Activated CD8-positive, alpha-beta T cell treated with anti-CD3 and anti-CD28 coated beads for 36 hours (primary cell): ENCODE measurements around the gene ERBB3. TPM values are rescaled to one million over a fixed set of nuclear protein-coding genes. Genes with fewer than 3 reads are reported as not detected.
"Not testable (repeated sequence)": the region's sequence is repeated elsewhere in the genome, so short reads cannot be mapped to it uniquely, and the experiment has no call there.

Experiments
- ATAC-seq: fragments of 200-7000 bp; cut with Tn5 transposase; one replicate; pipeline ENCODE4 v1.10.0; 2021; ENCODE audit warnings: mild to moderate bottlenecking, moderate library complexity
- CTCF ChIA-PET: fragments of 350-600 bp; sonication (Branson Sonifier 250); formaldehyde crosslinking; loops from one replicate; lab custom pipeline; 2021; ENCODE audit warnings: antibody characterized with exemption; lab: Charles Lee
- POLR2A ChIA-PET: fragments of 350-600 bp; sonication (Branson Sonifier 250); formaldehyde crosslinking; loops from one replicate; lab custom pipeline; 2021; ENCODE audit warnings: antibody characterized with exemption; lab: Charles Lee
- DNase-seq: peaks from one replicate; pipeline ENCODE4 v3.0.0-alpha.2; 2020
- H3K27ac Mint-ChIP-seq: one replicate; pipeline ENCODE4 v1.8.0; 2021; ENCODE audit warnings: mild to moderate bottlenecking, mixed read lengths
- H3K27me3 Mint-ChIP-seq: one replicate; pipeline ENCODE4 v1.8.0; 2021; ENCODE audit warnings: mixed read lengths
- H3K36me3 Mint-ChIP-seq: one replicate; pipeline ENCODE4 v1.8.0; 2021; ENCODE audit warnings: low read depth, mixed read lengths
- H3K4me1 Mint-ChIP-seq: one replicate; pipeline ENCODE4 v1.8.0; 2021; ENCODE audit warnings: low read depth, mixed read lengths
- H3K4me3 Mint-ChIP-seq: one replicate; pipeline ENCODE4 v1.8.0; 2021; ENCODE audit warnings: mild to moderate bottlenecking, moderate library complexity, mixed read lengths
- H3K9me3 Mint-ChIP-seq: one replicate; pipeline ENCODE4 v1.8.0; 2021; ENCODE audit warnings: mixed read lengths
- intact Hi-C: fragments of 100-400 bp; cut with micrococcal nuclease; formaldehyde crosslinking; loops from one replicate; pipeline ENCODE4 v1.10.0; 2022
- total RNA-seq, 2 experiments: library from RNA; stranded (reverse); gene quantifications; one replicate each; pipeline ENCODE4 v1.2.3, GENCODE V29; 2021
- TF ChIP-seq, protein P1 (sequence below): fragments of 200-600 bp; IDR thresholded peaks from one replicate; pipeline ENCODE4 v1.8.0; 2022; ENCODE audit warnings: antibody characterized with exemption, mild to moderate bottlenecking

The ERBB3 gene
- total RNA-seq, 2 experiments from 2014 or later, result 0.98 to 0.99 TPM

DNA sequence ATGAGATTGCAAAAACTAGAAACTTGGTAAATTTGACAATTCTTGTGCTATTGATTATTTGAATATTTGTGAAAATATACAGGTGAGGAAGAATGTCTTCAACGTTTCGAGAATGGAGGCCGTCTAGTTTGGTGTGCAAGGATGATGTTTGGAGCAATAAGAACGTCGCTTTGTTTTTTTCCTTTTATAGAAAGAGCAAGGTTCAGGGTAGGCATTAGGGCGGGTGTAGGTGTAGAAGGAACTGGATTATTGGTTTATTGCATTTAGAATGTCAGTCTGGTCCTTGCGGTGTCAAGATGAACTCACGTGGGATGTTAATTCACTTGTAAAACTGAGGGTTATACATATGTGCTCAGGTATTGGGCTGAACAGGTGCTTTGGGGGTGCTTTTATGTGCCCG is 37.1 kb upstream of the ERBB3 start:
- TF ChIP-seq, protein P1, sequence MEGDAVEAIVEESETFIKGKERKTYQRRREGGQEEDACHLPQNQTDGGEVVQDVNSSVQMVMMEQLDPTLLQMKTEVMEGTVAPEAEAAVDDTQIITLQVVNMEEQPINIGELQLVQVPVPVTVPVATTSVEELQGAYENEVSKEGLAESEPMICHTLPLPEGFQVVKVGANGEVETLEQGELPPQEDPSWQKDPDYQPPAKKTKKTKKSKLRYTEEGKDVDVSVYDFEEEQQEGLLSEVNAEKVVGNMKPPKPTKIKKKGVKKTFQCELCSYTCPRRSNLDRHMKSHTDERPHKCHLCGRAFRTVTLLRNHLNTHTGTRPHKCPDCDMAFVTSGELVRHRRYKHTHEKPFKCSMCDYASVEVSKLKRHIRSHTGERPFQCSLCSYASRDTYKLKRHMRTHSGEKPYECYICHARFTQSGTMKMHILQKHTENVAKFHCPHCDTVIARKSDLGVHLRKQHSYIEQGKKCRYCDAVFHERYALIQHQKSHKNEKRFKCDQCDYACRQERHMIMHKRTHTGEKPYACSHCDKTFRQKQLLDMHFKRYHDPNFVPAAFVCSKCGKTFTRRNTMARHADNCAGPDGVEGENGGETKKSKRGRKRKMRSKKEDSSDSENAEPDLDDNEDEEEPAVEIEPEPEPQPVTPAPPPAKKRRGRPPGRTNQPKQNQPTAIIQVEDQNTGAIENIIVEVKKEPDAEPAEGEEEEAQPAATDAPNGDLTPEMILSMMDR, result no peak
- intact Hi-C loops, result loop anchor here (2.0 to 5.0 kb wide), 2 partner anchors 60 to 74 kb away; partner anchors contain the start of genes RPL41 and ZC3H10
- POLR2A ChIA-PET, result no interaction called here
- H3K27ac Mint-ChIP-seq, result peak overlapping the region; percentile 92
- H3K27me3 Mint-ChIP-seq, result no peaks in the 10 kb centered on the region
- H3K36me3 Mint-ChIP-seq, result peaks cover 41% of the 10 kb centered on the region
- ATAC-seq (no peak), DNase-seq (no peak)
- CTCF ChIA-PET, result no interaction called here
- H3K9me3 Mint-ChIP-seq, result no peaks in the 10 kb centered on the region
- H3K4me3 Mint-ChIP-seq, result peak overlapping the region; percentile 84
- H3K4me1 Mint-ChIP-seq, result peaks cover 47% of the 10 kb centered on the region

DNA sequence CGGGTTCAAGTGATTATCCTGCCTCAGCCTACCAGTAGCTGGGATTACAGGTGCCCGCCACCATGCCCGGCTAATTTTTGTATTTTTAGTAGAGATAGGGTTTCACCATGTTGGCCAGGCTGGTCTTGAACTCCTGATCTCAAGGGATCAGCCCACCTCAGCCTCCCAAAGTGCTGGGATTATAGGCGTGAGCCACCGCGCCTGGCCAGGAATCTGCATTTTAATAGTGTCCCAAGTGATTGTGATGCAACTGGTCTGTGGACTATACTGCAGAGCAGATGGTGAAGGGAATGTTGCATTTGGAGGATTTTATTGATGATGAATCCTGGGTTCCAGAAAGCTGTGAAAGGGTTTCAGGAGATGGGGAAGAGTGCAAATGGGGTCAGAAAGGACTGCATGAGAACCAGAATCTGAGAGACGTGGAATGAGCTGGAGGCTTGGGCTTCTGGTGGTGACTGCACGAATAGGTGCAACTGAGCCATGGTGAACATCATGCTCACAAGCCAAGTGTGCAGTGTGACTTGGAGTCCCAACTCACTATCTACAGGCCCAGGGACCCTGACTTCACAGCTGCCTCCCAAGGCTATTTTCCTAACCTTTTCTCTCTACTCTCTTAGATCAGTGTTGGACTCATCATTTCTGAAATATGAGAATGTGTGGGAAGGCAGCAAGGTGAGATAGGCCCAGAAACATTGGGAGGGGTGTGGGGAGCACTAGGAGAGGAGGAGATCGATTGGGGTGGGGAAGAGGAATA is 33.8 kb upstream of the ERBB3 start:
- Mint-ChIP-seq H3K27ac (peak overlapping the region; percentile 77), H3K9me3 (no peaks in the 10 kb centered on the region), H3K36me3 (peaks cover 36% of the 10 kb centered on the region), H3K4me3 (no peak overlapping the region), H3K4me1 (peaks cover 28% of the 10 kb centered on the region), H3K27me3 (no peaks in the 10 kb centered on the region)
- TF ChIP-seq, protein P1, result no peak
- no peak for ATAC-seq
- intact Hi-C loops, result no loop called here
- POLR2A ChIA-PET, result interaction anchor here (0.6 to 5.9 kb wide), 18 partner anchors 19 to 330 kb away, joined by 3 to 41 read pairs (median 4); partner anchors contain the start of genes BLOC1S1, ESYT1, PA2G4 and PYM1
- CTCF ChIA-PET, result interaction anchor here (0.8 to 5.2 kb wide), 26 partner anchors 10 to 308 kb away, joined by 3 to 53 read pairs (median 4); partner anchors contain the start of genes COQ10A, PA2G4, SMARCC2 and SUOX
- DNase-seq, result no peak

- ChIA-PET CTCF (interaction anchor here (1.5 kb wide), 1 partner anchor 58 kb away, joined by 4 read pairs; no protein-coding TSS in a partner anchor), POLR2A (no interaction called here)
- ATAC-seq (no peak), DNase-seq (no peak)
- Mint-ChIP-seq H3K27me3 (no peaks in the 10 kb centered on the region), H3K36me3 (no peaks in the 10 kb centered on the region), H3K4me3 (no peak overlapping the region), H3K4me1 (peaks cover 4% of the 10 kb centered on the region), H3K9me3 (no peaks in the 10 kb centered on the region), H3K27ac (no peak overlapping the region)
- TF ChIP-seq, protein P1, result no peak
- intact Hi-C loops, result no loop called here
These were observed 26.5 kb upstream of the ERBB3 start for GRCh38 chr12:56053407-56053893.

GRCh38 chr12:56059964-56060363 is 20.0 kb upstream of the ERBB3 start:
- intact Hi-C loops, result not testable (repeated sequence)

DNA sequence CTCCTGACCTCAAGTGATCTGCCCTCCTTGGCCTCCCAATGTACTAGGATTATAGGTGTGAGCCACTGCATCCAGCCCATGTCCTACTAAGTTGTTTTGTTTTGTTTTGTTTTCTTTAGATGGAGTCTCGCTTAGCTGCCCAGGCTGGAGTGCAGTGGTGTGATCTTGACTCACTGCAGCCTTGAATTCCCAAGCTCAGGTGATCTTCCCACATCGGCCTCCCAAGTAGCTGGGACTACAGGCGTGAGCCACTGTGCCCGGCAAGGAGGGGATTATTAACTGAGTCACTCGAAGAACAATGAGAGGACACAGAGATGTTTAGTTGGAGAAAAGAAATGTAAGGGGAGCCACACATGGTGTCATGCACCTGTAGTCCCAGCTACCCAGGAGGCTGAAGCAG is 18.0 kb upstream of the ERBB3 start:
- Mint-ChIP-seq H3K4me1 (peaks cover 2% of the 10 kb centered on the region), H3K36me3 (no peaks in the 10 kb centered on the region), H3K27me3 (peaks cover 2% of the 10 kb centered on the region), H3K27ac (no peak overlapping the region), H3K9me3 (no peaks in the 10 kb centered on the region), H3K4me3 (no peak overlapping the region)
- ChIA-PET CTCF (interaction anchor here (1.4 kb wide), 1 partner anchor 24 kb away, joined by 4 read pairs; no protein-coding TSS in a partner anchor), POLR2A (interaction anchor here (0.8 to 0.9 kb wide), 2 partner anchors 55 to 66 kb away, joined by 3 to 4 read pairs; partner anchors contain the start of gene ZC3H10)
- TF ChIP-seq, protein P1, result no peak
- intact Hi-C loops, result no loop called here
- no peak for ATAC-seq
- DNase-seq, result no peak

More at GRCh38 chr12:56059964-56060363, 20.0 kb upstream of the ERBB3 start:
- ChIA-PET POLR2A (interaction anchor here (0.6 to 1.0 kb wide), 2 partner anchors 10 to 174 kb away, joined by 3 read pairs; no protein-coding TSS in a partner anchor), CTCF (interaction anchor here (0.7 to 2.4 kb wide), 2 partner anchors 13 to 15 kb away, joined by 3 to 7 read pairs; no protein-coding TSS in a partner anchor)
- H3K4me1 Mint-ChIP-seq, H3K9me3 Mint-ChIP-seq, H3K27me3 Mint-ChIP-seq, DNase-seq, H3K27ac Mint-ChIP-seq, H3K4me3 Mint-ChIP-seq, ATAC-seq, H3K36me3 Mint-ChIP-seq: not testable (repeated sequence)
